A673 (cell line): ENCODE data around the gene ITSN2. TPM values are rescaled to one million over a fixed set of nuclear protein-coding genes. Genes with fewer than 3 reads are reported as not detected.
"Not testable (repeated sequence)": the region's sequence is repeated elsewhere in the genome, so short reads cannot be mapped to it uniquely, and the experiment has no call there.

Experiments used
- BruUV-seq: library from RNA; stranded (reverse); fragments of 400-500 nt; replicated peaks from 2 replicates; lab custom pipeline; 2021; lab: Mats Ljungman, UMichigan
- CTCF ChIA-PET: fragments of 300-600 bp; sonication (Branson Sonifier 250); formaldehyde crosslinking; loops from one replicate; lab custom pipeline; 2022; ENCODE audit warnings: antibody characterized with exemption; lab: Charles Lee
- POLR2A ChIA-PET: fragments of 300-600 bp; sonication (Branson Sonifier 250); formaldehyde crosslinking; loops from one replicate; lab custom pipeline; 2022; ENCODE audit warnings: antibody characterized with exemption; ENCODE audit not compliant: low non-redundant PET; lab: Charles Lee
- DNase-seq: peaks from one replicate; pipeline ENCODE4 v3.0.0-alpha.2; 2015; ENCODE audit warnings: low spot score
- H3K27ac ChIP-seq: fragments of 200-600 bp; sonication (generic); 2 replicates; pipeline ENCODE4 v1.5.1; 2016; ENCODE audit warnings: mixed run types, low read depth, mild to moderate bottlenecking, mixed read lengths, antibody characterized with exemption, low read length; ENCODE audit not compliant: poor library complexity, severe bottlenecking
- H3K27me3 ChIP-seq: fragments of 200-600 bp; sonication (generic); replicated peaks from 2 replicates; pipeline ENCODE4 v1.6.1; 2017; ENCODE audit warnings: mixed run types, low read depth, mild to moderate bottlenecking, mixed read lengths, antibody characterized with exemption, low read length; ENCODE audit not compliant: insufficient read depth, poor library complexity
- H3K36me3 ChIP-seq: fragments of 200-600 bp; sonication (generic); 2 replicates; pipeline ENCODE4 v1.6.1; 2016; ENCODE audit warnings: mixed run types, mild to moderate bottlenecking, mixed read lengths, antibody characterized with exemption, low read length; ENCODE audit not compliant: insufficient read depth, poor library complexity, severe bottlenecking
- H3K4me1 ChIP-seq: fragments of 200-600 bp; sonication (generic); 2 replicates; pipeline ENCODE4 v1.6.1; 2017; ENCODE audit warnings: mixed run types, mild to moderate bottlenecking, mixed read lengths, antibody characterized with exemption, low read length; ENCODE audit not compliant: insufficient read depth, poor library complexity, severe bottlenecking
- H3K4me3 ChIP-seq: fragments of 200-600 bp; sonication (generic); 2 replicates; pipeline ENCODE4 v1.5.1; 2016; ENCODE audit warnings: low read depth, mixed run types, mild to moderate bottlenecking, mixed read lengths, low read length; ENCODE audit not compliant: poor library complexity, severe bottlenecking
- H3K9me3 ChIP-seq: fragments of 200-600 bp; sonication (generic); 2 replicates; pipeline ENCODE4 v1.6.1; 2016; ENCODE audit warnings: mixed run types, low read depth, mild to moderate bottlenecking, mixed read lengths, antibody characterized with exemption, low read length; ENCODE audit not compliant: poor library complexity, severe bottlenecking
- EZH2 ChIP-seq: fragments of 200-600 bp; sonication (generic); IDR thresholded peaks from 2 replicates; pipeline ENCODE4 v1.6.1; 2017; ENCODE audit warnings: borderline replicate concordance, low read depth, mild to moderate bottlenecking, mixed read lengths, antibody characterized with exemption, low read length; ENCODE audit not compliant: poor library complexity, severe bottlenecking
- intact Hi-C: fragments of 100-400 bp; cut with micrococcal nuclease; formaldehyde crosslinking; loops from one replicate; pipeline ENCODE4 v1.10.0; 2022; ENCODE audit not compliant: unreplicated experiment
- total RNA-seq: library from RNA; stranded (reverse); gene quantifications from 2 replicates; pipeline ENCODE4 v1.2.3, GENCODE V29; 2021
- TF ChIP-seq, protein P1 (sequence below): fragments of 300-800, 200-600 bp; sonication (generic); conservative IDR thresholded peaks from 2 replicates; pipeline ENCODE4 v1.5.1; 2017; ENCODE audit warnings: low read depth, mild to moderate bottlenecking, antibody characterized with exemption, low read length, moderate library complexity, mixed read lengths

ITSN2 gene
- total RNA-seq, 1 experiment from 2014 or later: 16.4 TPM

DNA sequence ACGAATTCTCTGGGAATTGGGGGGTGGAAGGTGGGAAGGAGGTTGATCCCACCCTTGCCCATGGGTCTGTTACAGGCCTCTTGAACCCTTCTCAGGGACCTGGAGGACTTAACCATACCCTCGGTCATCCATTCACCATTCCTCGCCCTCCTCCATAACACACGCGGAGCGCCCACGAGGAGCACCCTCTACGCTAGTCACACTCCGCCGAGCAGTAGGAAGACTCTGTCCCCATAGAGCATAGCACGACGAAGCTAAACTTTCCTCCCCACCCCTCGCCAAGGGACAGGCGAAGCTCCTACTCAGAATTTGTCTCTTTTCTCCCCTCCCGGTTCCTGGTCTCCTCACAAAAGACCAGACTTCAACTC, 611 bp upstream of the ITSN2 start:
- CTCF ChIA-PET: no interaction called here
- peak overlapping the region; percentile 89 for H3K4me3 ChIP-seq
- POLR2A ChIA-PET: interaction anchor here (0.7 kb wide), 1 partner anchor 559 kb away, joined by 3 read pairs; the partner anchor contains the start of gene ADCY3
- peaks cover 4% of the 10 kb centered on the region for H3K4me1 ChIP-seq
- no peak for DNase-seq
- intact Hi-C loops: no loop called here
- peak overlapping the region; percentile 75 for H3K27ac ChIP-seq
- no TSS peak for BruUV-seq
- H3K27me3 ChIP-seq: no peaks in the 10 kb centered on the region
- H3K9me3 ChIP-seq: no peaks in the 10 kb centered on the region
- H3K36me3 ChIP-seq: no peaks in the 10 kb centered on the region
- no peak for TF ChIP-seq EZH2
- TF ChIP-seq, protein P1, sequence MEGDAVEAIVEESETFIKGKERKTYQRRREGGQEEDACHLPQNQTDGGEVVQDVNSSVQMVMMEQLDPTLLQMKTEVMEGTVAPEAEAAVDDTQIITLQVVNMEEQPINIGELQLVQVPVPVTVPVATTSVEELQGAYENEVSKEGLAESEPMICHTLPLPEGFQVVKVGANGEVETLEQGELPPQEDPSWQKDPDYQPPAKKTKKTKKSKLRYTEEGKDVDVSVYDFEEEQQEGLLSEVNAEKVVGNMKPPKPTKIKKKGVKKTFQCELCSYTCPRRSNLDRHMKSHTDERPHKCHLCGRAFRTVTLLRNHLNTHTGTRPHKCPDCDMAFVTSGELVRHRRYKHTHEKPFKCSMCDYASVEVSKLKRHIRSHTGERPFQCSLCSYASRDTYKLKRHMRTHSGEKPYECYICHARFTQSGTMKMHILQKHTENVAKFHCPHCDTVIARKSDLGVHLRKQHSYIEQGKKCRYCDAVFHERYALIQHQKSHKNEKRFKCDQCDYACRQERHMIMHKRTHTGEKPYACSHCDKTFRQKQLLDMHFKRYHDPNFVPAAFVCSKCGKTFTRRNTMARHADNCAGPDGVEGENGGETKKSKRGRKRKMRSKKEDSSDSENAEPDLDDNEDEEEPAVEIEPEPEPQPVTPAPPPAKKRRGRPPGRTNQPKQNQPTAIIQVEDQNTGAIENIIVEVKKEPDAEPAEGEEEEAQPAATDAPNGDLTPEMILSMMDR: no peak

DNA sequence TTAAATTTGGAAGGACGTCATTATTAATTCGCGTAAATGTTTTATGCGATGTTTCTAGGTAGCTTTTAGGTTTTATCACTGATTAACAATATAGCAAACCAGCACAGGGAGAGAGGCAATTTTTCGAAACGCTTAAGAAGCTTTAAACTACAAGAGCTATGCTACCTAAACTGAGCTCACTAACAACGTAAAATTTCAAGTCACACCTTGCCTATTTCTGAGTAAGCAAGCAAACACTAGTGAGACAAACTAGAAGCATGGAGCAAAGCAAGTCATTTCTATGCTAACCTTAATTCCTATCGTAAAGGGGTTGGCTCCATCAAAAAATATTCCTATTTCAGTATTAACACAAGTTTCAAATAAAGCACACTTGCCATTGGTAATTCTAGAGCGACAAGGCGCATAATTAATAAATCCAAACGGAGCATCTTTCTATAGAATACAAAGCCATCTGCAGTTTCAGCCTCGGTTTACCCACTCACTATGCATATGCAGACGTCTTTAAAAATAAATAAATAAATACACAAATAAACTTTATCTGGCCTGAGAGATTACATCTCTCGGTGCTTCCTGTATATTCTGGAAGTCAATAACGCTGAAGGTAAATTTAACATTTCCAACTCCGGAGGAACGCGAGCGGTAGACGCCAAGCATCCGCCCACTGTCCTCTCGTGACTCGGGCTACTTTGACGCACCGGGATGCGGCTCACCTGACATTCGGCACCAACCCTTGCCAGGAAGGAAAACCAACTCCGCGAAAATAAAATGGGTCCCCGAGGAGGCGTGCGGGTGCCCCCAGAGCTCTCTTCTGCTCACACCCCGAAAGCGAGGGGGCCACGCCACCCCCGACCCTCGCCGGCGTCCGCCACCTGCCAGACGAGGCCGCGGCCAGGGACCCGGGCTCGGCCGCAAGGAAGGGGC, 947 bp downstream of the ITSN2 start:
- intact Hi-C loops: no loop called here
- TSS peak; percentile 52 for BruUV-seq
- Histone ChIP-seq H3K4me1 (peaks cover 4% of the 10 kb centered on the region), H3K4me3 (peak overlapping the region; percentile 89), H3K27me3 (no peaks in the 10 kb centered on the region), H3K36me3 (no peaks in the 10 kb centered on the region), H3K9me3 (no peaks in the 10 kb centered on the region), H3K27ac (peak overlapping the region; percentile 75)
- CTCF ChIA-PET: no interaction called here
- POLR2A ChIA-PET: interaction anchor here (0.5 to 0.6 kb wide), 2 partner anchors 55 to 432 kb away, joined by 4 to 13 read pairs; partner anchors contain the start of gene ATAD2B
- TF ChIP-seq EZH2: no peak
- TF ChIP-seq, protein P1: no peak
- DNase-seq: no peak

DNA sequence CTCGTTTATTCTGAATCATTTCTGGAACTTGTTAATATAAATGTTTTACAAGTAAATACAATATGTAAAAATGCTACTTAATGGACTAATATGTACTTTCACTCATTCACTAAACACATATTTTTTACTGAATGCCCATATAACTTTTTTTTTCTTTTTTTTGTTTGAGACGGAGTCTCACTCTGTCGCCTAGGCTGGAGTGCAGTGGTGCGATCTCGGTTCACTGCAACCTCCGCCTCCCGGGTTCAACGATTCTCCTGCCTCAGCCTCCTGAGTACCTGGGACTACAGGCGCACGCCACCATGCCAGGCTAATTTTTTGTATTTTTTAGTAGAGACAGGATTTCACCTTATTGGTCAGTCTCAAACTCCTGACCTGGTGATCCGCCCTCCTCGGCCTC, 2.6 kb downstream of the ITSN2 start:
- H3K4me1 ChIP-seq, POLR2A ChIA-PET, H3K9me3 ChIP-seq, H3K27me3 ChIP-seq, H3K4me3 ChIP-seq, DNase-seq, H3K36me3 ChIP-seq, intact Hi-C loops, H3K27ac ChIP-seq, BruUV-seq, CTCF ChIA-PET: not testable (repeated sequence)

DNA sequence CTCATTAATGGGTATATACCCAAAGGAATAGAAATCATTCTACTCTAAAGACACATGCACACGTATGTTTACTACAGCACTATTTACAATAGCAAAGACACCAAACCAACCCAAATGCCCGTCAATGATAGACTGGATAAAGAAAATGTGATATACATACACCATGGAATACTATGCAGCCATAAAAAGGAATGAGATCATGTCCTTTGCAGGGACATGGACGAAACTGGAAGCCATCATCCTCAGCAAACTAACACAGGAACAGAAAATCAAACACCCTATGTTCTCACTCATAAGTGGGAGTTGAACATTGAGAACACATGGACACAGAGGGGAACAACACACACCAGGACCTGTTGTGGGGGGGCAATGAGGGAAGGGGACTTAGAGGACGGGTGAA, 3.2 kb downstream of the ITSN2 start:
- CTCF ChIA-PET, DNase-seq, BruUV-seq, H3K9me3 ChIP-seq, H3K27ac ChIP-seq, POLR2A ChIA-PET, H3K27me3 ChIP-seq, H3K36me3 ChIP-seq, H3K4me3 ChIP-seq, H3K4me1 ChIP-seq, intact Hi-C loops: not testable (repeated sequence)
